HG03575 (cell line): ENCODE results near the gene LYZL1.
"Not testable (repeated sequence)": the region's sequence is repeated elsewhere in the genome, so short reads cannot be mapped to it uniquely, and the experiment has no call there.

Source experiments
- ATAC-seq: cut with Tn5 transposase; IDR thresholded peaks from one replicate; pipeline ENCODE4 v1.9.1; 2021; ENCODE audit not compliant: unreplicated experiment, insufficient number of reproducible peaks, low FRiP score; ENCODE audit errors: extremely low read depth

The LYZL1 gene

GRCh38 chr10:29257106-29257783, 31.6 kb upstream of the LYZL1 start:
- no peak for ATAC-seq

GRCh38 chr10:29257784-29258135, 31.1 kb upstream of the LYZL1 start:
- no peak for ATAC-seq

- no peak for ATAC-seq
Measured at GRCh38 chr10:29259498-29259897, 29.4 kb upstream of the LYZL1 start.

GRCh38 chr10:29263506-29263905, 25.4 kb upstream of the LYZL1 start:
- ATAC-seq = no peak

- ATAC-seq = no peak
Measured at GRCh38 chr10:29265210-29265768, 23.6 kb upstream of the LYZL1 start.

GRCh38 chr10:29266641-29267040, 22.2 kb upstream of the LYZL1 start:
- ATAC-seq = no peak

- no peak for ATAC-seq
Measured at GRCh38 chr10:29268011-29268410, 20.9 kb upstream of the LYZL1 start.

GRCh38 chr10:29269486-29269885, 19.4 kb upstream of the LYZL1 start:
- no peak for ATAC-seq

GRCh38 chr10:29270883-29271282, 18.0 kb upstream of the LYZL1 start:
- no peak for ATAC-seq

- ATAC-seq = no peak
Measured at GRCh38 chr10:29271877-29272276, 17.0 kb upstream of the LYZL1 start.

GRCh38 chr10:29273478-29273877, 15.4 kb upstream of the LYZL1 start:
- ATAC-seq = no peak

- no peak for ATAC-seq
Measured at GRCh38 chr10:29276251-29276850, 12.5 kb upstream of the LYZL1 start.

GRCh38 chr10:29277296-29277695, 11.6 kb upstream of the LYZL1 start:
- ATAC-seq = no peak

GRCh38 chr10:29279779-29280487, 8.9 kb upstream of the LYZL1 start:
- no peak for ATAC-seq

- no peak for ATAC-seq
Measured at GRCh38 chr10:29280488-29280840, 8.4 kb upstream of the LYZL1 start.

GRCh38 chr10:29285624-29286051, 3.2 kb upstream of the LYZL1 start:
- peak; percentile 62 for ATAC-seq

- no peak for ATAC-seq
Measured at GRCh38 chr10:29287635-29288034, 1.2 kb upstream of the LYZL1 start.

- not testable (repeated sequence) for ATAC-seq
Measured at GRCh38 chr10:29291561-29291960, 2.7 kb downstream of the LYZL1 start.

- not testable (repeated sequence) for ATAC-seq
Measured at GRCh38 chr10:29292406-29292805, 3.5 kb downstream of the LYZL1 start.

- no peak for ATAC-seq
Measured at GRCh38 chr10:29295813-29296212, 6.9 kb downstream of the LYZL1 start.
